HG02840 (cell line): Measurements from ENCODE around the gene NEK4.

Source experiments
- ATAC-seq: cut with Tn5 transposase; IDR thresholded peaks from one replicate; pipeline ENCODE4 v1.9.1; 2021; ENCODE audit warnings: mild to moderate bottlenecking, moderate library complexity, moderate number of reproducible peaks; ENCODE audit not compliant: unreplicated experiment, low FRiP score

NEK4 gene

GRCh38 chr3:52793702-52794611 lies 23.2 kb upstream of the NEK4 start:
- no peak for ATAC-seq

GRCh38 chr3:52792961-52793695 lies 22.4 kb upstream of the NEK4 start:
- no peak for ATAC-seq

- no peak for ATAC-seq
These were observed 21.7 kb upstream of the NEK4 start for GRCh38 chr3:52792413-52792812.

GRCh38 chr3:52791928-52792327 lies 21.2 kb upstream of the NEK4 start:
- ATAC-seq: no peak

GRCh38 chr3:52791366-52791765 lies 20.6 kb upstream of the NEK4 start:
- no peak for ATAC-seq

GRCh38 chr3:52790741-52791140 lies 20.0 kb upstream of the NEK4 start:
- no peak for ATAC-seq

GRCh38 chr3:52790337-52790736 lies 19.6 kb upstream of the NEK4 start:
- ATAC-seq: no peak

- no peak for ATAC-seq
These were observed 19.0 kb upstream of the NEK4 start for GRCh38 chr3:52789746-52790040.

- no peak for ATAC-seq
These were observed 18.4 kb upstream of the NEK4 start for GRCh38 chr3:52788890-52789745.

GRCh38 chr3:52787672-52788625 lies 17.2 kb upstream of the NEK4 start:
- ATAC-seq: no peak

GRCh38 chr3:52787246-52787645 lies 16.5 kb upstream of the NEK4 start:
- no peak for ATAC-seq

GRCh38 chr3:52786330-52787215 lies 15.8 kb upstream of the NEK4 start:
- no peak for ATAC-seq

GRCh38 chr3:52784931-52785590 lies 14.3 kb upstream of the NEK4 start:
- ATAC-seq: no peak

- ATAC-seq: no peak
These were observed 13.4 kb upstream of the NEK4 start for GRCh38 chr3:52784021-52784621.

- ATAC-seq: no peak
These were observed 12.4 kb upstream of the NEK4 start for GRCh38 chr3:52783211-52783555.

GRCh38 chr3:52782412-52783210 lies 11.9 kb upstream of the NEK4 start:
- ATAC-seq: no peak

GRCh38 chr3:52781741-52782140 lies 11.0 kb upstream of the NEK4 start:
- no peak for ATAC-seq
